Measurements from ENCODE around the gene EIF3K.
A peak's percentile ranks its signal among the peaks of the same experiment; 100 is the strongest.

Gene EIF3K

DNA sequence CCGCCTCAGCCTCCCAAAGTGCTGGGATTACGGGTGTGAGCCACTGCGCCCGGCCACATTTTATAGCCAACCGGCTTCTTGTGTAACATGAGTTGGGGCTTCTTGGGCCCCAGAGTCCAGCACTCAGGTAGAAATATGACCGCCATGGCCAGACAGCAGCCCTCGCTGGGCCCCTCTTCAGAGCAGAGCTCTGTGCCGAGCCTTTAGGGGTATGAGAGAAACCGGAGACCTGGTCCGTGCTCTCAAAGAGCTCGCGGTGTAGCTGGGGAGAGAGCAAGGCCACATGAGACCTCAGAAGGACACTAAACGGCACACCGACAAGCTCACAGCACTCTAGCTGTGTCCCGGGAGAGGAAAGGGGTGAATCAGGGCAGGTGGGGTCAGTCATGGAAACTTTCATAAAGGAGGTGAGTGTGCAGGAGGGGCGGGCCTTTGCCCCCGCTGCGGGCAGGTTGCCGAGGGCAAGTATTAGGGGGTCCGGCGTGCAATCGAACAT is 44.2 kb downstream of the EIF3K start:
- no peak overlapping the region for H3K4me3 ChIP-seq (ENCODE audit: low read depth, low read length)
- DNase-seq (ENCODE audit: low read depth): no peak
- no peak for TF ChIP-seq CTCF (IDR thresholded peaks at IDR 0.05; ENCODE audit: insufficient read depth, low read depth, low read length, missing control alignments)

DNA sequence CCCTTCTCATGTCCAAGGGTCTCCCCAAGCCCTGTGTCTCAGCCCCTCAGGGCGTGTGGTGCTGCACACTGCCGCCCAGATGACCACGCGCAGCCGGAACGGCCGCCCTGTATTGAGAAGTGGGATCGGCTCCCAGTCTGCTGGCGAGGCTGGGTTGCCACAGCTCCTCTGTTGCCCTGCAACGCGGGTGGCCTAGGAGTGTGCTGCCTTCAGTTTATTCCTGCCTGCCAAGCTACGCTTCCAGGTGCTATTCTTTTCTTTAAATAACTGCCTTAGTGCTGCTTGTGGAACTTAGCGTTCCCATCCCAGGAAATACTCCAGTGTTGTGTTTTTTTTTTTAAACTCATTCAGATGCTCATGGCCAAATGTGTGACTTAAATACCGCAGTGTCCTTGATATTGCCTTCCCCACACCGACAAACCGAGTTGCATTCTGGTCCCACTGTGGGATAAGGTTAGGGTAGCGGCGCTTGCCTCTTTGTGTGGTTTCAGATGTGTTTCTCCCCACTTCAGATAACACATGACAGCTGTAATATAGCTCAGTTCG is 45.0 kb downstream of the EIF3K start:
- no peak for DNase-seq (ENCODE audit: low read depth)
- H3K4me3 ChIP-seq (ENCODE audit: low read depth, low read length): no peak overlapping the region
- no peak for TF ChIP-seq CTCF (IDR thresholded peaks at IDR 0.05; ENCODE audit: insufficient read depth, low read depth, low read length, missing control alignments)

DNA sequence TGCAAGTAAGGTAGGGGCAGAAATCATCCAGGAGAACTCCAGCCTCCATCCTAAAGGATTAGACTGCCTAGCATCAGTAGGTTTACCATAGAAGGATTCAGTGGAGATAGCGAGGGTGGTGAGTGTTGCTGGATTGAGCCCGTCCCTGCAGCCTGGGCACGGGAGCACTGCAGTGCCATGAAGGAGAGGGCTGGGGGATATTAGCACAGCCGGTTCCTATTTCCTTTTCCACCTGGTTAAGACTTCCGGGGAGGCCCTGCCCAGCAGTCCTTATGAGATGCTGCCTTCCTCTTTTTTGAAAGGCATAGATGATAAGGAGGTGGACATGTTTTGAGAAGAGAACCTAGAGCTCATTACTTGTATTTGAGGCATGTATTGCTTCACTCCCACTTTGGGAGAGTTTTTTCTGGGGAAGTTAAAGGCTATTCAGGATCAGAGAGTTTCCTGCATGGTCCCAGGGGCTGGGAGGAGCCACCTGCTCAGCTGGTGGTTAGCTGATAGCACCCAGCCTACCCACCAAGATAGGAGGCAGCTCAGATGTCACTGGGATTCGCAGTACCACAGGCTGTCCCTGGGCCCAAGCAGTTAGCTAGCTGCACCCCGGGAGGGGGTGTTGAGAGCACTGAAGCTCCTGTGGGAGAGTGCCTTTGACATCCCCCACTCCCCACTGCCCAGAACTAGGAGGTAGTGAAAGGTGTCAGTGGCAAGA is 45.7 kb downstream of the EIF3K start:
- H3K4me3 ChIP-seq (ENCODE audit: low read depth, low read length): no peak overlapping the region
- TF ChIP-seq CTCF (IDR thresholded peaks at IDR 0.05; ENCODE audit: insufficient read depth, low read depth, low read length, missing control alignments): no peak
- no peak for DNase-seq (ENCODE audit: low read depth)

GRCh38 chr19:38665219-38665931 is 46.4 kb downstream of the EIF3K start:
- DNase-seq (ENCODE audit: low read depth): no peak
- TF ChIP-seq CTCF (IDR thresholded peaks at IDR 0.05; ENCODE audit: insufficient read depth, low read depth, low read length, missing control alignments): no peak
- no peak overlapping the region for H3K4me3 ChIP-seq (ENCODE audit: low read depth, low read length)

DNA sequence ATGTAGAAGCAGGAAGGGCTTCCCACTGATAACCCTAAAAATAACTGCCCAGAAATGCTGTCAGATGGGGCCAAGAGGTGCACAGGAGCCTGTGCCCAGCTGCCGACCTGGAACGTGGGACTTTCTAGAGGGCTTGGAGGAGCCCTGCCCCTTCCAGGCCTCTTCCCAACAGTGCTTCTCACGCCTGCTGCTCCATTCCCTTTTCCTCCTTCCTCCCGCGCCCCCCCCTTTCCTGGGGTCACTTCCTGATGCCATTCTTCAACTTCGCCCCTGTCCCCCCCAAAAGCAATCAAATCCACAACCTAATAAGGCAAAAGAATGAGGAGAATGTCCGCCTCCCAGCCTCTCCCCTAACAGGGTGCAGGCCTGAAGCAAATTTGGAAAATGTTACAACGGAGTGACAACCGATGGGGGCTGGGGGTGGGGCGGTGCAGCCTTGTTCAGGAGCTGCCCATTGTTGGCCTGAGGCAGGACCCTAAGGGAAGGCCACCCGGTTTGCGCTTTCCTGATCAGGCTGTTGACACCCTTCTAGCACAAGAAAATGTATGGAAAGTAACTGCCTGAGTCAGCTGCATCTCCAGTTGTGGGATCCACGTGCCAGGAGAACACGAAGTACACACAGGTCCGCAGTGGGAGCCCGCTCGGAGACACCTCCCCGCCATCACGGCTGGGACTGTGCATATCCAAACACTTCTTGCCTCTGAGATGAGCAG is 47.1 kb downstream of the EIF3K start:
- H3K4me3 ChIP-seq (ENCODE audit: low read depth, low read length): no peak overlapping the region
- DNase-seq (ENCODE audit: low read depth): no peak
- no peak for TF ChIP-seq CTCF (IDR thresholded peaks at IDR 0.05; ENCODE audit: insufficient read depth, low read depth, low read length, missing control alignments)

DNA sequence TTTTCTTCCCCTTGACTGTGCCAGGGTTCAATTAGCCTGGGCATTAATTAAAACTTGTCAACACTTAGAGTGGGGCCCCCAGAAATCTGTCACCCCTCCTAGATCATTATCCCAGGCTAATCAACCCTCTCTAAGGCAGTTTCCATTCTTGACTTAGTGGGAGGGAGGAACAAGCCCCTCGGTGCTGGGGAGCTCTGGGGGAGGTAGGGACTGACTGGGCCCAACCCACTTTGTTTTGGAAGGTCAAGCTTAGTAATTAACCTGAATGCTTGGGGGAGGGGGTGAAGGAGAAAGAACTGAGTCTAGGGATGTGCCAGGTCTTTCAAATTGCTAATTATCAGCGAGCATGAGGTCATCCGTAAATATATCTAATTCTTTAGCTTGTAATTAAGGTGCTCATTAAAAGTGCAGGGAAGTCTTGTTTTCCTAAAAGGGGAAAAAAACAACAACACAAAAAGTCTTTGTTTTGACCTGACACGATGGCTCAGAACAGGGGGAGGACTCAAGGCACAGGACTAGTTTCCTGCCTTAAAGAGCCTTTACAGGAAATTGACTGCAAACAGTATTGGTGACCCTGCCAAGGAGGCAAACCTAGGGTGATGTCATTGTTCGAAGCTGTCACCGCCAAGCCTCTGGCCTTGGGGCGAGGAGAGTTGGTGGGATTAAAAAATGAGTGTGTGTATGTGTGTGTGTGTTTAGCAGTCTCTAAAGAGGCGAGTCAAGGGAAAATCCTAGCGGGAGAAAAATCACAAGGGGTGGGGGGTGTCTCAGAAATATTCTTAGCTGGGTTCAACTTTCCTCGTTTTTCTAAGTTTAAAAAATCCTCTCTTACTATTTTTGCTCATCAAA is 47.9 kb downstream of the EIF3K start:
- H3K4me3 ChIP-seq (ENCODE audit: low read depth, low read length): peak overlapping the region; percentile 25
- DNase-seq (ENCODE audit: low read depth): peak; percentile 70
- TF ChIP-seq CTCF (IDR thresholded peaks at IDR 0.05; ENCODE audit: insufficient read depth, low read depth, low read length, missing control alignments): no peak

Measured in GM12865 (cell line).